Central memory CD4-positive, alpha-beta T cell (primary cell): ENCODE data around the gene ALDOC.
"Not testable (repeated sequence)": the region's sequence is repeated elsewhere in the genome, so short reads cannot be mapped to it uniquely, and the experiment has no call there.

ENCODE experiments used
- DNase-seq: peaks from one replicate; pipeline ENCODE4 v3.0.0; 2022

ALDOC gene

DNA sequence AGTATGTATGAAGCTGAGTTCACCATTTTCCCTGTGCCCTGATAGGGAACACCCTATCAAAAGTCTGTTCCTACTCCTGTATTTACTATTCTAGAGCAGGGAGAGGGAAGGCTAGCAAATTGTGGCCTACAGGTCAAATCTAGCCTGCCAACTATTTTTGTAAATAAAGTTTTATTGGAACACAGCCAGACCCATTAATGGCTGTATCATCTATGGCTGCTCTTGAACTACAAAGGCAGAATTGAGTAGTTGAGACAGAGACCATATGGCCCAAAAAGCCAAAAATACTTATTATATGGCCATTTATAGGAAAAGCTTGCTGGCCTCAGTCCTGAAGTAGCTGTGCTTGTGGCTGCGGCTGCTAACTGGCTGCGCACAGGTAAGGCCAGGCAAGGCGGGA lies 4.3 kb upstream of the ALDOC start:
- no peak for DNase-seq

- DNase-seq: no peak
Measured at GRCh38 chr17:28579526-28579925, 2.8 kb upstream of the ALDOC start.

DNA sequence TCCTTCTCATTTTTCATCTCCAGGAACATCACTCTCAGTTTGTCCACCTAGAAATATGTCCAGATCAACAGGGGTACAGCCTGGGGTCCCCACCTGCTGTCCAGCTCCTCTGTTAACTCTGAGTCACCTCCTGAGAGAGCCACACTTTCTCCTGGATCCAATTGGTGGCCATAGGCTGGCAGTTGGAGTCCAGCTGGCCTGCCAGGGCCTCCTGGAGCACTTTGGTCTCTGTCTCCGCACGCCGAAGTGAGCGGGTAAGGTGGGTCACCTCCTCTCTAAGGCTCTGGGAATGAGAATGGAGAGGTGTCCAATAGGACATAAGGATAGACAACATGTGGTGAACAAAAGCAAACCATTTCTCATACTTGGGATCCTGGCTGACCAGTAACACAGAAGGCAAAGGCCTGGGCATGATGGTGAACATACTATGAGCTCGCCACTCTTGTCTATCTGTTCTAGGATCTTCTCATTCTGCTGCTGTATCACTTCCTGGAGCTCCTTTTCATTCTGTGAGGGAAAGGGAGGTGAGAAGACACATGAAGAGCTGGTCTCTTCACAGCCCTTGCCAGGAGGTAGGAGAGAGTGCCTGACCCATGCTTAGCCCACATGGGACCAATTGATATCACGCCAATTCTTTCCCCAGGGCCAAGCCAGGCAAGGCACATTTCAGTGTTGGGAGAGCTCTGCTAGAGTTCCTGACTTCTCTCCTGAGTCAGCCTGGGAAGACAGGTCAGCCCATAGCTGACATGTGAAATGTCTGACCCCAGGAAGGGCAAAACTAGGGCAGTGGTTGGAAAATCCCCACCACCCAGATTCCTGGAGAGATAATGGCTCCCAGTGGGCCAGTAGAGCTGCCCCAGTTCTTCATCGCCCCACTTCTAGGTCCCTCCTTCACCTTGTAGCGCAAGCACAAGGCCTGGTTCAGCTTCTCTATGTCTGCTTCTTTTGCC lies 1.8 kb upstream of the ALDOC start:
- no peak for DNase-seq

- no peak for DNase-seq
Measured at GRCh38 chr17:28577466-28577824, 750 bp upstream of the ALDOC start.

- not testable (repeated sequence) for DNase-seq
Measured at GRCh38 chr17:28576016-28576415, 679 bp downstream of the ALDOC start.

- no peak for DNase-seq
Measured at GRCh38 chr17:28575126-28575795, 1.4 kb downstream of the ALDOC start.

DNA sequence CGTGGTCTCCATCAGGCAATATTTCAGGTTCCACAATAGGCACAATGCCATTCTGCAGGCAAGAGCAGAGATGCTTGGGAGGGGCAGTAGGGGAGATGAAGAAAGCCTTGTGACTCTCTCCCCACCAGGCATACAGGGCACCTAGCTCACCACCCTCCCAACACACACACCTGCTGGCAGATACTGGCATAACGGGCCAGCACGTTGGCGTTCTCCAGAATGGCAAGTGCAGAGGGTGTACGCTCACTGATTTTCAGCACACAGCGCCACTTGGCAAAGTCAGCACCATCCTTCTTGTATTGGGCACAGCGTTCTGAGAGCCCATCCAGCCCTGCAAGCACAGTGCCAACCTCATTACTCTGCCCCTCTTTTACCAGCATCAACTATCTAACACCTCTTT lies 2.2 kb downstream of the ALDOC start:
- peak; percentile 10 for DNase-seq

GRCh38 chr17:28573966-28574480 lies 2.7 kb downstream of the ALDOC start:
- DNase-seq: no peak

GRCh38 chr17:28573521-28573920 lies 3.2 kb downstream of the ALDOC start:
- DNase-seq: no peak

GRCh38 chr17:28573040-28573380 lies 3.7 kb downstream of the ALDOC start:
- DNase-seq: no peak

DNA sequence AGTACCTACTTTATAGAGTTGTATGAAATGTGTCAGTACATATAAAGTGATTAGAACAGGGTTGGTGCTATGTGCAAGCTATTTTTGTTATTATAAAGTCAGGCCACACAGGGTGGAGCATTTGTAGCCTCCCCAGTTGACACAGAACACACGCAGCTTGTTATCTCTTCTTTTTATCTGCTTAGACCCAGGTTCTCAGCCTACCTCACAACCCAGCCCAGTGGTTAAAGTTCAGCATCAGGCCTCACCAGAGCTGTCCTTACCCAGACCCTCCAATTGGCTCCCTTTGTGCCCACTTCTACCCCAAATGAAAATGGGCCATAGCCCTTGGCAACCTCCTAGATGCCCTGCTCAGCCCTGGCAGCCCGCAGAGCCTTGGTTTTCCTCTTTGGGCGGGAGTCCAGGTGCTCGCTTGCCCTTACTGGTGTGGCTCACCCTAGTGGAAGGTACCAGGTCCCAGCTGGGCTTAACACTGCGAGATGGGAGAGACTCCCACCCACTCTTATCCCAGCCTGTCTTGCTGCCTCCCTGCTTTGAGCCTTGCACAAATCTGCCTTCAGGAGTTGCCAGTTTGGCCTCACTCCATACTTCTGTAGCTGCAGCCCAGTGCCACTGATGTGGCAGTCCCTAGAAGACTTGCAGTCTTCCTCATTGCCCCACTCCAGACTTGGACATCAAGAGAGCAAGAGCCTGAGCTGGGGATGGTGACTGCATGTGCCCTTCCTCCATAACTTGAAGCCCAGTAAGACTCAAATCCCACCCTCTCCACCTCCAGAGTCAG lies 4.2 kb downstream of the ALDOC start:
- DNase-seq: no peak

GRCh38 chr17:28571361-28572122 lies 5.2 kb downstream of the ALDOC start, which contains the start of gene PIGS:
Gene PIGS (minus strand): TSS chr17:28571524. CDS start chr17:28571496, 28 bp downstream.
- DNase-seq: peak; percentile 88

- DNase-seq: peak; percentile 52
Measured at GRCh38 chr17:28570716-28571360, 5.9 kb downstream of the ALDOC start.

DNA sequence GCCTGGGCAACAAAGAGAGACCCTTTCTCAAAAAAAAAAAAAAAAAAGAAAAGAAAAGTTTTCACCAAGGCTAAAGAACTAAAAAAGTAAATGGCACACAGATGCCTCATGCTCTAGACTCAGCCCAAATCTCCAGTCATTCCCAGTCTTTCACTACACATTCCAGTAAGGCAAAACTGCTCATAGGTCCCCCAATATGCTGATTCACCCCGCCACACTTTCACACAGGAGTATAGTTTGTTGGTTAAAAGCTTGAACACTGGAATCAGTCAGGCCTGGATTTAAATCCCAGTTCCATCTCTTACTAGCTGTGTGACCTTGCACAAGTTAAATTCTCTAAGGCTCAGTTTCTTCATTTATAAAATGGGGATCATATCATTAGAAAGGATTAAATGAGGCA lies 7.2 kb downstream of the ALDOC start:
- DNase-seq: no peak

- DNase-seq: no peak
Measured at GRCh38 chr17:28567604-28568003, 9.1 kb downstream of the ALDOC start.

- DNase-seq: no peak
Measured at GRCh38 chr17:28563475-28563874, 13.2 kb downstream of the ALDOC start.

DNA sequence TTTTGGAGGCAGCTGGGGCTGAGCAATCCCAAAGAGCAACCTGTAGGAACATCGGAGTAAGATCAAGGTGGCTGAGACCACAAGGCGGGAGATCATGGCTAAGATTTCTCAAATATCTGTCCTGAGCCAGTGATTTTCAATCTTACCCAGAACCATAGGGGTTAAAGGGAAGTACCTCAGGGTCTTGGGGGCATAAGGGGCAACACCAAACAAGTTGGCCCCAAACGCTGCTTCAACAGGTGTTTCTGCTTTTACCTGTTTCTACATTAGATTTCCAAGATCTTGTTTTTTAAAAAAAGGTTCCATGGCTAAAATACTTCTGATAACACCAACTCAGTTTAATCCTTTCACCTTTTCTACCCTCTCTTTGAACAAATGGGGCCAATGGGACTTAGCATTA lies 21.7 kb downstream of the ALDOC start:
- DNase-seq: no peak

GRCh38 chr17:28554565-28554964 lies 22.1 kb downstream of the ALDOC start:
- no peak for DNase-seq

DNA sequence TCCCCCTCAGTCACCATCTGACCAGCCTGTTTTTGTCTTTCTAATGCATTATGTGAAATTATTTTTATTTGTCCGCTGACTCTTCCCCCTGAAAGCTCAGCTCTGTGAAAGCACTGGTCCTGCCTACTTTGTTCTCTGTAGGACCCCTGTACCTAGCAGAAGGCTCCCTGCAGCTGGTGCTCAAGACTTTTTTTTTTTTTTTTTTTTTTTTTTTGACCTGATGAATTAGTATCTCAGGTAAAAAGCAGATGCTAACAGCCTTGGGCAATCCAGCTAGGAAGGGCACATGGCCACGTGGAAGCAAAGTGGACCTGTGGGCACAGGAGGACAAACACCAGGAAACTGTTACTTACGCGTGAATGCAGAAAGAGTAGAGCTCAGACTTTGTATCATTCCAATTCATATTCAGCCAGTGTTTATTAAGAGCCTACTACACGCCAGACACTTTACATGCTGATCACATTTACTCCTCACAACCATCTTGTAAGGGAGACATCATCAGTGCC lies 23.6 kb downstream of the ALDOC start:
- no peak for DNase-seq

DNA sequence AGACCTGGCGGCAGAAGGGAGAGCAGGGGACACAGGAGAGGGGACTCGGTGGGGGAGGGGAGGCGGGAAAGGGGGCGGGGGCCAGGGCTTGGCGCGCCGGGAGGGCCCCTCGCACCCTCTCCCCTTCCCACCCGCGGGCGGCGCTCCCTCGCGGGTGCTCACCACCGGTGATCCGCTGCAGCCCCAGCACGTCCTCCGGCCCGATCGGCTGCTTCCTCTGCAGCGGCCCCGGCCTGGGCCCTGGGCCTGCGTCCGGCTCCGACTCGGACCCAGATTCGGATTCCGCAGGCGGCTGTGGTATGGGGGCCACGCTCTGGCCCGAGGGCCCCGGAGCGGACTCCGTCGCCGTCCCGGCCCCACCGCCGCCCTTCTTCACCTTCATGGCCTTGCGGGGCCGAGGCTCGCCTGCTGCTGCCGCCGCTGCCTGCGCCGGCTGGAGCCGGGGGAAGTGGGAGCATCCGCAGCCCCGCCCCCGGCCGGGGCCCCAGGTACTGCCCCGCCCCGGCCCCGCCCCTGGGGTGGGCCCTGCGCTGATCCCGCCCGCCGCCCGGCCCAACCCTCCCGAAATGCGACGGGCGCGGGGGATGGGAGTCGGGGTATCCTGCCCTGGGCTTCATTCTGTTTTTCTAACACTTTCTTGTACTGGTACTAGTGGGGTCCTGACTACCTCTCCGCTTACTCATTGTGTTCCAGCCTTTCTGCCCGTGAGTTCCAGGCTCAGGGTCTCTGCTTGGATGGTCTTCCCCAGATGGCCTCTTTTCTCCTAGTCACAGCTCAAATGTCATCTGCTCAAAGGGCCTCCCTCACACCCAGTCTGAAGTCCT lies 24.3 kb downstream of the ALDOC start, which contains the start of gene UNC119:
UNC119 (minus strand) TSS at position 449 of the 824 bp plus-strand sequence; CDS start at position 382, 67 bp downstream.
- peak; percentile 70 for DNase-seq
